Transverse colon (tissue), 4 donors: ENCODE data around the gene MUC4. TPM values are rescaled to one million over a fixed set of nuclear protein-coding genes. Genes with fewer than 3 reads are reported as not detected.

Experiments used
- DNase-seq: peaks from one replicate; pipeline ENCODE4 v3.0.0-alpha.2; 2019
- H3K27ac ChIP-seq, 4 donors: fragments of 200-600 bp; sonication (generic); 2 replicates each; pipeline ENCODE4 v1.5.1; 2016 to 2018; ENCODE audit warnings: inconsistent platforms in 4 of 4
- H3K27me3 ChIP-seq: fragments of 200-600 bp; sonication (generic); 2 replicates; pipeline ENCODE4 v1.5.1; 2017; ENCODE audit warnings: inconsistent platforms
- H3K36me3 ChIP-seq, 4 donors: fragments of 200-600 bp; sonication (generic); 2 replicates each; pipeline ENCODE4 v1.5.1; 2017 to 2019; ENCODE audit warnings: inconsistent platforms in 4 of 4
- H3K4me1 ChIP-seq, 4 donors: fragments of 200-600 bp; sonication (generic); 2 replicates each; pipeline ENCODE4 v1.5.1; 2017 to 2020; ENCODE audit warnings: inconsistent platforms in 4 of 4
- H3K4me3 ChIP-seq, 4 donors: fragments of 200-600 bp; sonication (generic); 1 replicate in 1 of 4; 2 replicates in 3 of 4; pipeline versions ENCODE4 v1.5.1 to v1.6.1; 2017 to 2019; ENCODE audit warnings: inconsistent platforms in 4 of 4
- H3K9me3 ChIP-seq, 2 donors: fragments of 200-600 bp; sonication (generic); 2 replicates each; pipeline ENCODE4 v1.5.1; 2017 to 2019; ENCODE audit warnings: inconsistent platforms in 2 of 2
- CTCF ChIP-seq, 5 experiments: fragments of 200-600 bp in 3 of 5; fragments of 450-650 bp in 2 of 5; sonication (generic) in 3 of 5; IDR thresholded peaks; 1 replicate in 2 of 5; 2 replicates in 3 of 5; pipeline ENCODE4 v1.5.1; 2016 to 2017; ENCODE audit warnings: antibody characterized with exemption in 5 of 5, inconsistent platforms in 3 of 5, mild to moderate bottlenecking in 2 of 5, moderate library complexity in 1 of 5
- EP300 ChIP-seq: sonication (generic); formaldehyde crosslinking; IDR thresholded peaks from one replicate; pipeline ENCODE4 v1.6.1; 2017; ENCODE audit warnings: antibody characterized with exemption, low read depth
- POLR2A ChIP-seq: fragments of 450-650 bp; IDR thresholded peaks from one replicate; pipeline ENCODE4 v1.6.1; 2016; ENCODE audit warnings: antibody characterized with exemption, mild to moderate bottlenecking, moderate library complexity
- POLR2AphosphoS5 ChIP-seq, 3 donors: sonication (generic); formaldehyde crosslinking; IDR thresholded peaks; one replicate each; pipeline ENCODE4 v1.6.1; 2016; ENCODE audit warnings: antibody characterized with exemption in 3 of 3
- WGBS, 2 donors: methylation state at CpG; one replicate each; pipeline ENCODE4 v1.1.5; 2018; ENCODE audit warnings: low coverage in 1 of 2; 5-methylcytosine and 5-hydroxymethylcytosine counted together
- in situ Hi-C, 4 donors: fragments of 200-750 bp; cut with MboI; loops; one replicate each; pipeline versions ENCODE4 v1.15.0 to v1.15.1; 2017; ENCODE audit warnings: low sequenced_read_pairs in 3 of 4, low pct_ligation_motif_present in 1 of 4, low pct_unique_long_range_greater_than_20kb in 1 of 4
- intact Hi-C: fragments of 100-400 bp; cut with DNase I; formaldehyde crosslinking; loops from one replicate; pipeline ENCODE4 v1.15.1; 2023; ENCODE audit warnings: low total_unique reads
- total RNA-seq, 4 donors: library from RNA; depleted of rRNA; stranded (reverse); fragments of >200 nt; gene quantifications; one replicate each; pipeline ENCODE4 v1.1.0, GENCODE V29; 2016

MUC4 gene
- total RNA-seq, 4 donors from 2014 or later: 111 to 354 (median 170) TPM

GRCh38 chr3:195762611-195763010, 49.1 kb downstream of the MUC4 start:
- no peak for TF ChIP-seq POLR2A
- no peak for TF ChIP-seq CTCF (IDR thresholded peaks at IDR 0.05)
- TF ChIP-seq EP300: no peak
- TF ChIP-seq POLR2AphosphoS5 (IDR thresholded peaks at IDR 0.05): no peak
- in situ Hi-C loops: no loop called here
- no peaks in the 10 kb centered on the region for H3K9me3 ChIP-seq
- peaks cover 0 to 4% (median 0%) of the 10 kb centered on the region in 4 donors for H3K36me3 ChIP-seq
- DNase-seq: no peak
- H3K4me3 ChIP-seq: no peak overlapping the region
- H3K27me3 ChIP-seq: peaks cover 13% of the 10 kb centered on the region
- no peak overlapping the region for H3K27ac ChIP-seq
- peaks cover 0 to 3% (median 0%) of the 10 kb centered on the region in 4 donors for H3K4me1 ChIP-seq
- intact Hi-C loops: no loop called here
- WGBS, 2 donors: 88% methylated on average over 19 of the region's 43 CpGs; no CpG with 5 or more reads in 1 of the 2 donors

- Histone ChIP-seq H3K9me3 (no peaks in the 10 kb centered on the region), H3K4me3 (no peak overlapping the region), H3K27ac (no peak overlapping the region), H3K27me3 (peaks cover 13% of the 10 kb centered on the region), H3K36me3 (peaks cover 0 to 4% (median 0%) of the 10 kb centered on the region in 4 donors), H3K4me1 (peaks cover 0 to 3% (median 0%) of the 10 kb centered on the region in 4 donors)
- no peak for DNase-seq
- intact Hi-C loops (no loop called here), in situ Hi-C loops (no loop called here)
- 76% methylated on average over 26 of the region's 36 CpGs; no CpG with 5 or more reads in 1 of the 2 donors for WGBS, 2 donors
- TF ChIP-seq POLR2AphosphoS5 (IDR thresholded peaks at IDR 0.05): no peak
These were observed 49.5 kb downstream of the MUC4 start for GRCh38 chr3:195762249-195762585.

DNA sequence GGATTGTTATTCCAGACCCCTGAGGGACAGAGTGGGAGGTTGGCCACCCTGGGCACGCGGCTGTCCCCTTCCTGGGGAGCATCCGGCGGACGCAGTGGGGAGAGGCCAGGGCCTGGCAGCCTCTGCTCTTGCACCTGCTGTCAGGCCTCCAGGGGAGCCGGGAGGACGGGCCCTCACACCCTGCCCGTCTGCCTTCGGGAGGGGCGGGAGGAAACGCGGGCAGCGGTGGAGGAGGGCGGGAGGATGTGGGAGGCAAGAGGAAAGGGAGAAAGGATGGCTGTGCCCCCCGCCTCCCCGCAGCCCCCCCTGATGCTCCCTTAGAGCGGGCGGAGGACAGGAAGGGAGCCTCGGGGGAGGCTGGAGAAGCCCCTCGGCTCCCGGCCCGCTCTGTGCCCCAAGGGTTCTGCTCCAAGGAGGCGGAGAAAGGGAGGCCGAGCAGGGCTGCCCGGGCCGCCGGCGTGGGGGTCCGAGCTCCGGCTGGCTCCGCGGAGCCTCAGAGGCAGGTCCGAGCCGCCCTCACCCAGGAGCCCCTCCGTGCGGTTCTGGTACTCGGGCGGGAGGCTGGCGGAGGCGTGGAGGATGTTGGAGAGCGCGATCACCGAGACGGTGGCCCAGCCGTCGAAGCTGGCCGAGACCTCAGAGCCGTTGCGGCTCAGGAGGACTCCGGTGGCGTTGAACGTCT, 50.0 kb downstream of the MUC4 start:
- intact Hi-C loops: no loop called here
- Histone ChIP-seq H3K9me3 (no peaks in the 10 kb centered on the region), H3K4me1 (peaks cover 0 to 3% (median 0%) of the 10 kb centered on the region in 4 donors), H3K36me3 (peaks cover 0 to 4% (median 0%) of the 10 kb centered on the region in 4 donors), H3K4me3 (no peak overlapping the region), H3K27ac (no peak overlapping the region), H3K27me3 (peaks cover 13% of the 10 kb centered on the region)
- in situ Hi-C loops: no loop called here
- WGBS, 2 donors: 59% methylated on average over 49 of the region's 52 CpGs; no CpG with 5 or more reads in 1 of the 2 donors
- TF ChIP-seq EP300 (no peak), POLR2A (no peak), CTCF (IDR thresholded peaks at IDR 0.05) (no peak), POLR2AphosphoS5 (IDR thresholded peaks at IDR 0.05) (no peak)
- no peak for DNase-seq

GRCh38 chr3:195761123-195761566, 50.6 kb downstream of the MUC4 start:
- peaks cover 13% of the 10 kb centered on the region for H3K27me3 ChIP-seq
- in situ Hi-C loops (no loop called here), intact Hi-C loops (no loop called here)
- TF ChIP-seq POLR2AphosphoS5 (IDR thresholded peaks at IDR 0.05): no peak
- no peak for TF ChIP-seq CTCF (IDR thresholded peaks at IDR 0.05)
- TF ChIP-seq EP300: no peak
- no peak for TF ChIP-seq POLR2A
- no peak for DNase-seq
- peaks cover 0 to 4% (median 0%) of the 10 kb centered on the region in 4 donors for H3K36me3 ChIP-seq
- no peak overlapping the region for H3K27ac ChIP-seq
- H3K4me1 ChIP-seq: peaks cover 0 to 3% (median 0%) of the 10 kb centered on the region in 4 donors
- no peaks in the 10 kb centered on the region for H3K9me3 ChIP-seq
- no peak overlapping the region for H3K4me3 ChIP-seq
- WGBS, 2 donors: 81% methylated on average over 7 of the region's 10 CpGs; no CpG with 5 or more reads in 1 of the 2 donors
